Measurements from ENCODE around the gene OR9Q1. TPM values are rescaled to one million over a fixed set of nuclear protein-coding genes. Genes with fewer than 3 reads are reported as not detected.

OR9Q1 gene
- total RNA-seq, 4 donors from 2014 or later = 0.29 TPM; not detected in 3

- no peaks in the 10 kb centered on the region for H3K9me3 ChIP-seq
- H3K4me3 ChIP-seq = no peak overlapping the region
- 51% methylated on average over 7 of the region's 7 CpGs for WGBS
- TF ChIP-seq POLR2A (IDR thresholded peaks at IDR 0.05) = no peak
- TF ChIP-seq POLR2AphosphoS5 (IDR thresholded peaks at IDR 0.05) = no peak
- TF ChIP-seq EP300 (IDR thresholded peaks at IDR 0.05) = no peak
- TF ChIP-seq CTCF (IDR thresholded peaks at IDR 0.05) = no peak
- no peaks in the 10 kb centered on the region for H3K36me3 ChIP-seq
- H3K27ac ChIP-seq = no peak overlapping the region
- no peaks in the 10 kb centered on the region for H3K27me3 ChIP-seq
- H3K4me1 ChIP-seq = no peaks in the 10 kb centered on the region
- DNase-seq (ENCODE audit: low spot score in 2 of 2) = no peak
These were observed 109.8 kb downstream of the OR9Q1 start for GRCh38 chr11:58133309-58134076.

- Histone ChIP-seq H3K4me1 (no peaks in the 10 kb centered on the region), H3K27ac (no peak overlapping the region), H3K4me3 (no peak overlapping the region), H3K36me3 (no peaks in the 10 kb centered on the region), H3K27me3 (no peaks in the 10 kb centered on the region), H3K9me3 (no peaks in the 10 kb centered on the region)
- no peak for TF ChIP-seq POLR2A (IDR thresholded peaks at IDR 0.05)
- no peak for TF ChIP-seq POLR2AphosphoS5 (IDR thresholded peaks at IDR 0.05)
- TF ChIP-seq EP300 (IDR thresholded peaks at IDR 0.05) = no peak
- no peak for TF ChIP-seq CTCF (IDR thresholded peaks at IDR 0.05)
- WGBS = 83% methylated on average over 1 of the region's 1 CpG
- no peak for DNase-seq (ENCODE audit: low spot score in 2 of 2)
These were observed 110.5 kb downstream of the OR9Q1 start for GRCh38 chr11:58134151-58134550.

- H3K36me3 ChIP-seq = no peaks in the 10 kb centered on the region
- no peaks in the 10 kb centered on the region for H3K27me3 ChIP-seq
- no peak overlapping the region for H3K27ac ChIP-seq
- WGBS = 88% methylated on average over 1 of the region's 1 CpG
- no peak for TF ChIP-seq POLR2AphosphoS5 (IDR thresholded peaks at IDR 0.05)
- TF ChIP-seq CTCF (IDR thresholded peaks at IDR 0.05) = no peak
- no peak for TF ChIP-seq POLR2A (IDR thresholded peaks at IDR 0.05)
- no peak for TF ChIP-seq EP300 (IDR thresholded peaks at IDR 0.05)
- no peaks in the 10 kb centered on the region for H3K4me1 ChIP-seq
- no peaks in the 10 kb centered on the region for H3K9me3 ChIP-seq
- no peak for DNase-seq (ENCODE audit: low spot score in 2 of 2)
- no peak overlapping the region for H3K4me3 ChIP-seq
These were observed 111.5 kb downstream of the OR9Q1 start for GRCh38 chr11:58135171-58135570.

GRCh38 chr11:58142761-58143160, 119.1 kb downstream of the OR9Q1 start:
- no peak overlapping the region for H3K27ac ChIP-seq
- no peak overlapping the region for H3K4me3 ChIP-seq
- no peaks in the 10 kb centered on the region for H3K36me3 ChIP-seq
- no peak for TF ChIP-seq POLR2A (IDR thresholded peaks at IDR 0.05)
- no peak for TF ChIP-seq POLR2AphosphoS5 (IDR thresholded peaks at IDR 0.05)
- TF ChIP-seq EP300 (IDR thresholded peaks at IDR 0.05) = no peak
- TF ChIP-seq CTCF (IDR thresholded peaks at IDR 0.05) = no peak
- no peaks in the 10 kb centered on the region for H3K27me3 ChIP-seq
- no peak for DNase-seq (ENCODE audit: low spot score in 2 of 2)
- no peaks in the 10 kb centered on the region for H3K4me1 ChIP-seq
- WGBS = 64% methylated on average over 1 of the region's 1 CpG
- no peaks in the 10 kb centered on the region for H3K9me3 ChIP-seq

GRCh38 chr11:58152781-58153180, 129.1 kb downstream of the OR9Q1 start:
- no peak for DNase-seq (ENCODE audit: low spot score in 2 of 2)
- H3K4me1 ChIP-seq = no peaks in the 10 kb centered on the region
- H3K27ac ChIP-seq = no peak overlapping the region
- TF ChIP-seq CTCF (IDR thresholded peaks at IDR 0.05) = no peak
- no peak for TF ChIP-seq EP300 (IDR thresholded peaks at IDR 0.05)
- TF ChIP-seq POLR2A (IDR thresholded peaks at IDR 0.05) = no peak
- no peak for TF ChIP-seq POLR2AphosphoS5 (IDR thresholded peaks at IDR 0.05)
- no peak overlapping the region for H3K4me3 ChIP-seq
- 55% methylated on average over 3 of the region's 3 CpGs for WGBS
- H3K9me3 ChIP-seq = no peaks in the 10 kb centered on the region
- H3K36me3 ChIP-seq = no peaks in the 10 kb centered on the region
- H3K27me3 ChIP-seq = no peaks in the 10 kb centered on the region
